ENCODE results near the gene KCNB1. TPM values are rescaled to one million over a fixed set of nuclear protein-coding genes. Genes with fewer than 3 reads are reported as not detected.

KCNB1 gene
- total and polyA plus RNA-seq, 2 of the 4 experiments (the other 2 are of a cell fraction): 0.05 TPM; not detected in 1

- no peaks in the 10 kb centered on the region for H3K79me1 ChIP-seq (ENCODE audit: low read depth in 1 of 2, low read length in 2 of 2)
- H4K20me1 ChIP-seq (ENCODE audit: insufficient read depth, low read length): no peaks in the 10 kb centered on the region
- H3K56ac ChIP-seq (ENCODE audit: extremely low read depth, insufficient read depth, low read length): no peak overlapping the region
- H3K9ac ChIP-seq (ENCODE audit: low read depth, low read length): no peak overlapping the region
- intact Hi-C loops (cut with micrococcal nuclease): no loop called here
- no peaks in the 10 kb centered on the region for H3K9me3 ChIP-seq (ENCODE audit: control insufficient read depth, insufficient read depth, low read length)
- in situ Hi-C loops (cut with MboI; ENCODE audit: low sequenced_read_pairs): no loop called here
- H3K4me2 ChIP-seq (ENCODE audit: low read depth, low read length): no peak overlapping the region
- H2BK15ac ChIP-seq (ENCODE audit: low read depth, low read length): no peak overlapping the region
- no peak overlapping the region for H2BK20ac ChIP-seq (ENCODE audit: low read depth, low read length)
- H3K18ac ChIP-seq (ENCODE audit: low read depth, low read length): no peak overlapping the region
- H2BK5ac ChIP-seq (ENCODE audit: low read depth, low read length, poor library complexity, severe bottlenecking): no peak overlapping the region
- H3K4me3 ChIP-seq (ENCODE audit: insufficient read depth, low read depth, low read length): no peak overlapping the region
- no peaks in the 10 kb centered on the region for H3K4me1 ChIP-seq (ENCODE audit: control insufficient read depth, insufficient read depth, low read length)
- no peaks in the 10 kb centered on the region for H3K36me3 ChIP-seq (ENCODE audit: control insufficient read depth, insufficient read depth, low read length)
- H2AK5ac ChIP-seq (ENCODE audit: low read depth, low read length): no peak overlapping the region
- no peak overlapping the region for H2AFZ ChIP-seq (replicated peaks; ENCODE audit: low read length, poor library complexity)
- no peak overlapping the region for H3K23ac ChIP-seq (ENCODE audit: low read depth, low read length)
- TF ChIP-seq RAD21 (IDR thresholded peaks at IDR 0.05; ENCODE audit: low read length) (no peak), MAZ (IDR thresholded peaks at IDR 0.05; ENCODE audit: borderline replicate concordance, low read depth, low read length) (no peak), CEBPB (IDR thresholded peaks at IDR 0.05; ENCODE audit: low read depth, low read length) (no peak), POLR2A (IDR thresholded peaks at IDR 0.05; ENCODE audit: low read depth, low read length) (no peak), FOS (IDR thresholded peaks at IDR 0.05; ENCODE audit: low read depth, low read length) (no peak), CHD1 (IDR thresholded peaks at IDR 0.05; ENCODE audit: low read depth, low read length) (no peak), SMC3 (IDR thresholded peaks at IDR 0.05; ENCODE audit: low read depth, low read length) (no peak), RCOR1 (IDR thresholded peaks at IDR 0.05; ENCODE audit: insufficient replicate concordance, low read length) (no peak), NFE2L2 (IDR thresholded peaks at IDR 0.05; ENCODE audit: low read depth, low read length) (no peak), MAFK (IDR thresholded peaks at IDR 0.05; ENCODE audit: low read depth, low read length) (no peak), USF2 (IDR thresholded peaks at IDR 0.05; ENCODE audit: low read depth, low read length) (no peak), BHLHE40 (IDR thresholded peaks at IDR 0.05; ENCODE audit: low read depth, low read length) (no peak), CTCF (conservative IDR thresholded peaks at IDR 0.05; ENCODE audit: low read depth, low read length) (no peak), ELK1 (IDR thresholded peaks at IDR 0.05; ENCODE audit: borderline replicate concordance, low read depth, low read length) (no peak)
- H4K8ac ChIP-seq (ENCODE audit: low read depth in 2 of 2, low read length in 2 of 2): no peak overlapping the region
- no peak overlapping the region for H4K5ac ChIP-seq (ENCODE audit: low read depth, low read length)
- no peak overlapping the region for H2BK120ac ChIP-seq (ENCODE audit: low read depth, low read length)
- dilution Hi-C loops (cut with HindIII; ENCODE audit: low sequenced_read_pairs, unreplicated experiment): no loop called here
- WGBS, 2 experiments (ENCODE audit: extremely low coverage in 2 of 2, insufficient read length in 1 of 2): 73% methylated on average over 2 of the region's 6 CpGs; no CpG with 5 or more reads in 1 of the 2 experiments
- ATAC-seq (ENCODE audit: low read depth): no peak
- no peak overlapping the region for H3K27ac ChIP-seq (ENCODE audit: insufficient read depth, low read length)
- CTCF ChIA-PET: no interaction called here
- no peaks in the 10 kb centered on the region for H3K9me1 ChIP-seq (ENCODE audit: insufficient read depth, low read length)
- peaks cover 58% of the 10 kb centered on the region for H3K27me3 ChIP-seq (ENCODE audit: control insufficient read depth, insufficient read depth, low read length)
- no peak for DNase-seq
- H3K4ac ChIP-seq (ENCODE audit: low read depth, low read length): no peak overlapping the region
- POLR2A ChIA-PET (ENCODE audit: unreplicated experiment): no interaction called here
- no peak overlapping the region for H3K14ac ChIP-seq (replicated peaks; ENCODE audit: low read depth, low read length)
- no TSS peak for BruUV-seq (replicated peaks)
- no peak overlapping the region for H4K91ac ChIP-seq (ENCODE audit: insufficient read depth, low read depth, low read length)
- H2AK9ac ChIP-seq (replicated peaks; ENCODE audit: low read depth, low read length, poor library complexity): no peak overlapping the region
Observed at GRCh38 chr20:49422161-49422560, 60.3 kb downstream of the KCNB1 start.

Data from IMR-90 (cell line).